Tibial nerve (tissue), 4 donors: ENCODE results near the gene CAMSAP1. TPM values are rescaled to one million over a fixed set of nuclear protein-coding genes. Genes with fewer than 3 reads are reported as not detected.
"Not testable (repeated sequence)": the region's sequence is repeated elsewhere in the genome, so short reads cannot be mapped to it uniquely, and the experiment has no call there.

ENCODE experiments used
- DNase-seq, 2 donors: peaks; one replicate each; pipeline ENCODE4 v3.0.0-alpha.2; 2019; ENCODE audit warnings: low spot score in 2 of 2
- H3K27ac ChIP-seq, 4 donors: fragments of 200-600 bp; sonication (generic) in 3 of 4; one replicate each; pipeline ENCODE4 v1.5.1; 2017 to 2019; ENCODE audit warnings: mild to moderate bottlenecking in 1 of 4
- H3K27me3 ChIP-seq, 2 donors: fragments of 200-600 bp; sonication (generic) in 1 of 2; one replicate each; pipeline versions ENCODE4 v1.5.1 to v1.6.0; 2017 to 2019
- H3K36me3 ChIP-seq, 3 donors: fragments of 200-600 bp; sonication (generic); one replicate each; pipeline ENCODE4 v1.5.1; 2018 to 2019
- H3K4me1 ChIP-seq, 4 donors: fragments of 200-600 bp; sonication (generic) in 3 of 4; one replicate each; pipeline ENCODE4 v1.5.1; 2017 to 2019
- H3K4me3 ChIP-seq, 4 donors: fragments of 200-600 bp; sonication (generic) in 3 of 4; one replicate each; pipeline ENCODE4 v1.5.1; 2017 to 2019; ENCODE audit warnings: mild to moderate bottlenecking in 1 of 4, moderate library complexity in 1 of 4
- H3K9me3 ChIP-seq, 4 donors: fragments of 200-600 bp; sonication (generic) in 3 of 4; one replicate each; pipeline ENCODE4 v1.5.1; 2017 to 2019
- EP300 ChIP-seq, 2 donors: sonication (generic); formaldehyde crosslinking; IDR thresholded peaks; one replicate each; pipeline ENCODE4 v1.6.1; 2017; ENCODE audit warnings: antibody characterized with exemption in 2 of 2, mild to moderate bottlenecking in 1 of 2
- POLR2A ChIP-seq, 2 donors: fragments of 450-650 bp; IDR thresholded peaks; one replicate each; pipeline ENCODE4 v1.6.1; 2017; ENCODE audit warnings: antibody characterized with exemption in 2 of 2, mild to moderate bottlenecking in 2 of 2, moderate library complexity in 2 of 2
- WGBS, 2 donors: methylation state at CpG; one replicate each; pipeline ENCODE4 v1.1.5; 2018; 5-methylcytosine and 5-hydroxymethylcytosine counted together
- total RNA-seq, 4 donors: library from RNA; depleted of rRNA; stranded (reverse); fragments of >200 nt; gene quantifications; one replicate each; pipeline ENCODE4 v1.1.0, GENCODE V29; 2016
- TF ChIP-seq, protein P1 (sequence below), 5 experiments: fragments of 200-600 bp in 3 of 5; fragments of 450-650 bp in 2 of 5; sonication (generic) in 3 of 5; IDR thresholded peaks; one replicate each; pipeline ENCODE4 v1.5.1; 2016 to 2019; ENCODE audit warnings: antibody characterized with exemption in 5 of 5, mild to moderate bottlenecking in 3 of 5, moderate library complexity in 2 of 5

The CAMSAP1 gene
- total RNA-seq, 4 donors from 2014 or later = 27.6 to 40.8 (median 35.7) TPM

DNA sequence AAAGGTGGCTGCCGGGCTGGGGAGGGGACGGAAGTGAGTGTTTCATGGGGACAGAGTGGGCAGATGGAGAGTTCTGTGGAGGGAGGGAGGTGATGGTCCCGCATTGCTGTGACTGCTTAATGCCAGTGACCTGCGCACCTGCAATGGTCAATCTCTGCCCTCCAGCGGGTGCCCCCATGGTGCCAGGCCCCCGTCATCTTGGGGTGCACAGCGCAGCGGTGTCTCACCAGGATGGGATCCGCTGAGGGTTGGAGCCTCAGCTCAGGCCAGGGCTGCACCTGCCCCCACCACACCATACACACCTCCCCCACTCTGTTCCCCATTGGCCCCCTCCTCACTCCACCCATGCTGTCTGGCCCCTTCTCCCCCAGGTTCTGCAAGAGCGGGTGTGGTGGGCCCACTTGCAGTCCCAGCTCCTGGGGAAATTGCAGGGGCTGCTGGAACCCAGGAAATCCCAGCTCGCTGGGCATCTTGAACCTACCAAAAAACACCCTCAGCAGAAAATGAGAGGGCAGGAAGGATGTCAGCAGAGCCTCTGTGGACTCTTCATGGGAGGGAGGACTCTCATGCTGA, 12.1 kb upstream of the CAMSAP1 start:
- no peak for DNase-seq
- Histone ChIP-seq H3K9me3 (peaks cover 0 to 57% (median 15%) of the 10 kb centered on the region in 4 donors), H3K4me1 (no peaks in the 10 kb centered on the region), H3K27ac (no peak overlapping the region), H3K27me3 (no peaks in the 10 kb centered on the region), H3K36me3 (peaks cover 3 to 61% (median 6%) of the 10 kb centered on the region in 3 donors), H3K4me3 (no peak overlapping the region)
- TF ChIP-seq EP300 (IDR thresholded peaks at IDR 0.05) = no peak
- TF ChIP-seq, protein P1, sequence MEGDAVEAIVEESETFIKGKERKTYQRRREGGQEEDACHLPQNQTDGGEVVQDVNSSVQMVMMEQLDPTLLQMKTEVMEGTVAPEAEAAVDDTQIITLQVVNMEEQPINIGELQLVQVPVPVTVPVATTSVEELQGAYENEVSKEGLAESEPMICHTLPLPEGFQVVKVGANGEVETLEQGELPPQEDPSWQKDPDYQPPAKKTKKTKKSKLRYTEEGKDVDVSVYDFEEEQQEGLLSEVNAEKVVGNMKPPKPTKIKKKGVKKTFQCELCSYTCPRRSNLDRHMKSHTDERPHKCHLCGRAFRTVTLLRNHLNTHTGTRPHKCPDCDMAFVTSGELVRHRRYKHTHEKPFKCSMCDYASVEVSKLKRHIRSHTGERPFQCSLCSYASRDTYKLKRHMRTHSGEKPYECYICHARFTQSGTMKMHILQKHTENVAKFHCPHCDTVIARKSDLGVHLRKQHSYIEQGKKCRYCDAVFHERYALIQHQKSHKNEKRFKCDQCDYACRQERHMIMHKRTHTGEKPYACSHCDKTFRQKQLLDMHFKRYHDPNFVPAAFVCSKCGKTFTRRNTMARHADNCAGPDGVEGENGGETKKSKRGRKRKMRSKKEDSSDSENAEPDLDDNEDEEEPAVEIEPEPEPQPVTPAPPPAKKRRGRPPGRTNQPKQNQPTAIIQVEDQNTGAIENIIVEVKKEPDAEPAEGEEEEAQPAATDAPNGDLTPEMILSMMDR (IDR thresholded peaks at IDR 0.05) = no peak
- no peak for TF ChIP-seq POLR2A (IDR thresholded peaks at IDR 0.05)
- WGBS, 2 donors = 97% methylated on average over 11 of the region's 11 CpGs

DNA sequence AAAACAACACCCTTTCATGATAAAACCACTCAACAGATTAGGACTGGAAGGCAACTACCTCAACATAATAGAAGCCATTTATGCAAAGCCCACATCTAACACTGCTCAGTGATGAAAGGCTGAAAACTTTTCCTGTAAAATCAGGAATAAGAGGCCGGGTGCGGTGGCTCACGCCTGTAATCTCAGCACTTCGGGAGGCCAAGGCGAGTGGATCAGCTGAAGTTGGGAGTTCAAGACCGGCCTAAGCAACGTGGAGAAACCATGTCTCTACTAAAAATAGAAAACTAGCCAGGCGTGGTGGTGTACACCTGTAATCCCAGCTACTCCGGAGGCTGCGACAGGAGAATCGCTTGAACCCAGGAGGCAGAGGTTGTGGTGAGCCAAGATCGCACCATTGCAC, 8.9 kb upstream of the CAMSAP1 start:
- H3K4me3 ChIP-seq, H3K27me3 ChIP-seq, DNase-seq, H3K27ac ChIP-seq, H3K4me1 ChIP-seq: not testable (repeated sequence)
- Histone ChIP-seq H3K36me3 (peaks cover 3 to 81% (median 6%) of the 10 kb centered on the region in 3 donors), H3K9me3 (peaks cover 0 to 88% (median 19%) of the 10 kb centered on the region in 4 donors)
- 85 to 98% methylated on average over 12 of the region's 12 CpGs for WGBS, 2 donors

DNA sequence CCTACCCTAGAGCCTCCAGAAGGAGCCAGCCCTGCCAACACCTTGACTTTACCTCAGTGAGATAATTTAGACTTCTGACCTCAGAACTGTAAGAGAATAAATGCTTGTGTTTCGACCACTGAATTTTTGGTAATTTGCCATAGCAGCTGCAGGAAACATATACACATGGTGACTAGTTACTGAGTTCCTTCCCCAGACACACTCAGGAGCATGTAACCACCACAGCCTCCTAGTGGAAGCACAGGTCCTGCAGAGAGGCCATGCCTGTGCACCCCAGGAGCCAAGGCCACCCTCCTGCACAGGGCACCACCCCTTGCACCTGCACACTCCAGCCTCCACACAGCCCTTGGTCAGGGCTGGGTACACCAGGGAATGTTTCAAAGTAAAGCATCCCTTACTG, 7.6 kb upstream of the CAMSAP1 start:
- Histone ChIP-seq H3K4me1 (peaks cover 0 to under 1% (median 0%) of the 10 kb centered on the region in 4 donors), H3K4me3 (no peak overlapping the region), H3K9me3 (peaks cover 0 to 86% (median 19%) of the 10 kb centered on the region in 4 donors), H3K27ac (no peak overlapping the region), H3K36me3 (peaks cover 3 to 91% (median 6%) of the 10 kb centered on the region in 3 donors), H3K27me3 (no peaks in the 10 kb centered on the region)
- TF ChIP-seq, protein P1 (IDR thresholded peaks at IDR 0.05) = no peak
- TF ChIP-seq EP300 (IDR thresholded peaks at IDR 0.05) = no peak
- TF ChIP-seq POLR2A (IDR thresholded peaks at IDR 0.05) = no peak
- no peak for DNase-seq
- 91 to 100% methylated on average over 1 of the region's 1 CpG for WGBS, 2 donors

DNA sequence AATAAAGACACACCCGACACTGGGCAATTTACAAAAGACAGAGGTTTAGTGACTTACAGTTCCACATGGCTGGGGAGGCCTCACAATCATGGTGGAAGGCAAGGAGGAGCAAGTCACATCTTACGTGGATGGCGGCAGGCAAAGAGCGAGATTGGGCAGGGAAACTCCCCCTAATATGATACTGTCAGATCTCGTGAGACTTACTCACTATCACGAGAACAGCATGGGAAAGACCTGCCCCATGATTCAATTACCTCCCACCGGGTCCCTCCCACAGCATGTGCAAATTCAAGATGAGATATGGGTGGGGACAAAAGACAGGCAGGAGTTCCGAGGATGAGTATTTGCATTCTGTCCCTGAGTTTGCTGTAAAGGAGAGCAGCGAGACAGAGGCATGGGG, 3.9 kb upstream of the CAMSAP1 start:
- WGBS, 2 donors = 88 to 92% methylated on average over 9 of the region's 9 CpGs
- not testable (repeated sequence) for H3K27ac ChIP-seq, H3K27me3 ChIP-seq, H3K4me3 ChIP-seq, DNase-seq
- Histone ChIP-seq H3K9me3 (peaks cover 0 to 50% (median 12%) of the 10 kb centered on the region in 4 donors), H3K4me1 (peaks cover 0 to 22% (median 13%) of the 10 kb centered on the region in 4 donors), H3K36me3 (peaks cover 3 to 64% (median 6%) of the 10 kb centered on the region in 3 donors)

DNA sequence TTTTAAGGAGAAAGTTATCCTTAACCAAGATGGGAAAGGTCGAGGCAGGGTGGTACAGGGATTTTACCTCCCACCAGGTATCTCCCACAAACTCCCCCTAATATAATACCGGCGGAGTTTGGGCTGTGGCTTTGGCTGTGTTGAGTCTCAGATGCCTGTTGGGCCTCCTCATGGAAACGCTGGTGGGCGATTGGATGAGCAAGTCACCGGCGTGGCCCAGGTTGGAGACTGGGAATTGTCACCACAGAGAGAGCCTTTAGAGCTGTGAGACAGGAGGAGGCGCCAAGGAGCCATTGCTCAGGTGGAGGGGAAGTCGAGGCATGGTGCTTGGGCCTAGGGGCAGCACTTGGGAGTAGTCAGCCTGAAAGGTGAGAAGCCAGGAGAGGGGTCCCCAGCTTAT, 3.4 kb upstream of the CAMSAP1 start:
- peaks cover 0 to 45% (median 10%) of the 10 kb centered on the region in 4 donors for H3K9me3 ChIP-seq
- no peak for DNase-seq
- TF ChIP-seq, protein P1 (IDR thresholded peaks at IDR 0.05) = no peak
- no peak for TF ChIP-seq POLR2A (IDR thresholded peaks at IDR 0.05)
- no peak for TF ChIP-seq EP300 (IDR thresholded peaks at IDR 0.05)
- no peaks in the 10 kb centered on the region for H3K27me3 ChIP-seq
- peaks cover 3 to 59% (median 6%) of the 10 kb centered on the region in 3 donors for H3K36me3 ChIP-seq
- peaks cover 0 to 27% (median 15%) of the 10 kb centered on the region in 4 donors for H3K4me1 ChIP-seq
- H3K27ac ChIP-seq = no peak overlapping the region
- 95 to 96% methylated on average over 9 of the region's 9 CpGs for WGBS, 2 donors
- no peak overlapping the region for H3K4me3 ChIP-seq

DNA sequence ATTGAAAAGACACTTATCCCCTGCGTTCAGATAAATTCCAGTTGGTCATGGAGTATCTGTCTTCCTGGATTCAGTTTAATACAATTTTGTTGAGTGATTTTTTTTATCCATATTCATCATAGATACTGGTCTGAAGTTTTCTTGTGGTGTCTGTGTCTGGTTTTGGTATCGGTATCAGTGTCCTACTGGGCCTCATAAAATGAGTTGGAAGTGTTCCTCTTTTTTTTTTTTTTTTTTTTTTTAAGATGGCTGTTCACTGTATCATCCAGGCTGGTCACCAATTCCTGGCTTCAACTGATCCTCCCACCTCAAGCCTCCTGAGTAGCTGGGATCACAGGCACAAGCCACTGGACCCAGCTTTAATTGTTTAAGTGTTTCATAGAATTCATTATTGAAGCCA, 2.9 kb upstream of the CAMSAP1 start:
- peaks cover 0 to 54% (median 6%) of the 10 kb centered on the region in 3 donors for H3K36me3 ChIP-seq
- peaks cover 0 to 39% (median 9%) of the 10 kb centered on the region in 4 donors for H3K9me3 ChIP-seq
- WGBS, 2 donors = 93 to 98% methylated on average over 2 of the region's 2 CpGs

More for the DNA sequence above, 2.9 kb upstream of the CAMSAP1 start:
- no peak for DNase-seq
- Histone ChIP-seq H3K4me3 (no peak overlapping the region), H3K4me1 (peaks cover 0 to 32% (median 20%) of the 10 kb centered on the region in 4 donors), H3K27me3 (no peaks in the 10 kb centered on the region), H3K27ac (no peak overlapping the region)
- TF ChIP-seq POLR2A (IDR thresholded peaks at IDR 0.05) = no peak
- TF ChIP-seq EP300 (IDR thresholded peaks at IDR 0.05) = no peak
- TF ChIP-seq, protein P1 (IDR thresholded peaks at IDR 0.05) = no peak
